HG02938 (cell line): Measurements from ENCODE around the gene CTSV.
A peak's percentile ranks its signal among the peaks of the same experiment; 100 is the strongest.
"Not testable (repeated sequence)": the region's sequence is repeated elsewhere in the genome, so short reads cannot be mapped to it uniquely, and the experiment has no call there.

Experiments
- ATAC-seq: cut with Tn5 transposase; IDR thresholded peaks from one replicate; pipeline ENCODE4 v1.9.1; 2021; ENCODE audit warnings: mild to moderate bottlenecking, moderate library complexity; ENCODE audit not compliant: unreplicated experiment

CTSV gene

DNA sequence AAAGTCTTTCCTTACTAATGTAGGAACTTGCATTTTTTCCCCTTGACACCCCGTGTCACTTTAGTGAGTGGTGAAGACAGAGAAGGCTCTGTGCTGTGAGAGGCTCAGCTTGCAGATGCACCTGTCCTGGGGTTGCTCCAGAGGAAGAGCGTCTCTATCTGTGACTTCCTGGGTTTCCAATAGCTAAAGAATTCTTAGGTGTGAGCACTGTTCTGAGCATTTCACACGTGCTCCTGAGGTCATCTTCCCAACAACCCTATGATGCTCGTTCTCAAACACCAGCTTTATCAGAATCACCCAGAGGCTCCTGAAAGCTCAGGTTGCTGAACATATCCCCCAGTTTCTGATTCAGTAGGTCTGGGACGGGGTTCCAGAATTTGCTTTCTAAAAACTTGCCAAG, 6.4 kb upstream of the CTSV start:
- no peak for ATAC-seq

DNA sequence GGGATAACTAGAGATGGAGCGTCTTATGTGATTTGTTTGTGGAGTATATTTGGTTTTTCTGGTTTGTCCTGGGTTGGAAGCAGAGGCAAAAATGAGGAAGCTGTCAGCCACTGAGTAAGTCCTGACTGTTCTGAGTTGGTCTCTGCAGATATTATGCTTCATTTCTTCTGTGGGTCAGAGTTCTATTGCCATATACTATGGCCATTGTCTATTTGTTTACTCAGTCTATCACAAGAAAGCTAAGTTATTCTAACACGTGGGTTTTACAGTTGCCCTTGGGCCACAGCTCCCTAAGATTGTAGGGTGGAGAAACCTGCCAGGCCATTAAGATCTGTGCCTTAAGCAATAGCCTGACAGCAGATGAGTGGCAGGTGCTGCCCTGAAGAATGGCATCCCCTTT, 3.0 kb upstream of the CTSV start:
- no peak for ATAC-seq

DNA sequence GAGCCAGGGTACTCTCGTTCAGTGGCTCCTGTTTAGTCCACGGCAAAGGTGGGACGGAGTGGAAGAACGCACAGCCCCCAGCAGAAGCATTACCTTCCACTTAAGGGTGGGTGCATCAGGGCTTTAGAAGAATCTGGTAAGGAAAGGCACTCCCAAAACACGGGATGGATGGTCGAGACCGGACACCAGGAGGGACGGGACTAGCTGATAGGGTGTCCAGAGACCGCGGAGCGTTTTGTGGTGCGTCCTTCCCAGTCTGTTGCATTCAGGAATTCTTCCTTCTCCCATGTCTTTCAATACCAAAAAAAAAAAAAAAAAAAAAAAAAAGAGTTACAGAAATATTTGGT, 545 bp upstream of the CTSV start:
- no peak for ATAC-seq

DNA sequence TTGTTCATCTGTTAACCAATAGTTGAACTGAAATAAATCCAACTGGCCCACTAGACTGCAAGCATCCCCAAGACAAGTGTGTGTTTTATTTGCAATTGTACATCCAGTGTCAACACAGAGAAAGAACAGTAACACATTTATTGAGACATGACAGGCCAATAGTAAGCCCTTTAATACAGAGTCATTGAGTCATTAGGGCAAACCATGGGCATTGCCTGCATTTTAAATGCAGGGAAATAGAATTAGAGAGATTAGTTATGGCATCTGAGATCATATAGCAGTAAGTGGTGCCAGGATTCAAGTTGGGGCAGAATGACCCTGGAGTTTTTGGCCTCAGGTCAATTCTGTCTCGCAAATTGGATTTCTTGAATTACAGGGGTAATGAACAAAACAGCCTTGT, 15.4 kb downstream of the CTSV start:
- ATAC-seq = not testable (repeated sequence)

DNA sequence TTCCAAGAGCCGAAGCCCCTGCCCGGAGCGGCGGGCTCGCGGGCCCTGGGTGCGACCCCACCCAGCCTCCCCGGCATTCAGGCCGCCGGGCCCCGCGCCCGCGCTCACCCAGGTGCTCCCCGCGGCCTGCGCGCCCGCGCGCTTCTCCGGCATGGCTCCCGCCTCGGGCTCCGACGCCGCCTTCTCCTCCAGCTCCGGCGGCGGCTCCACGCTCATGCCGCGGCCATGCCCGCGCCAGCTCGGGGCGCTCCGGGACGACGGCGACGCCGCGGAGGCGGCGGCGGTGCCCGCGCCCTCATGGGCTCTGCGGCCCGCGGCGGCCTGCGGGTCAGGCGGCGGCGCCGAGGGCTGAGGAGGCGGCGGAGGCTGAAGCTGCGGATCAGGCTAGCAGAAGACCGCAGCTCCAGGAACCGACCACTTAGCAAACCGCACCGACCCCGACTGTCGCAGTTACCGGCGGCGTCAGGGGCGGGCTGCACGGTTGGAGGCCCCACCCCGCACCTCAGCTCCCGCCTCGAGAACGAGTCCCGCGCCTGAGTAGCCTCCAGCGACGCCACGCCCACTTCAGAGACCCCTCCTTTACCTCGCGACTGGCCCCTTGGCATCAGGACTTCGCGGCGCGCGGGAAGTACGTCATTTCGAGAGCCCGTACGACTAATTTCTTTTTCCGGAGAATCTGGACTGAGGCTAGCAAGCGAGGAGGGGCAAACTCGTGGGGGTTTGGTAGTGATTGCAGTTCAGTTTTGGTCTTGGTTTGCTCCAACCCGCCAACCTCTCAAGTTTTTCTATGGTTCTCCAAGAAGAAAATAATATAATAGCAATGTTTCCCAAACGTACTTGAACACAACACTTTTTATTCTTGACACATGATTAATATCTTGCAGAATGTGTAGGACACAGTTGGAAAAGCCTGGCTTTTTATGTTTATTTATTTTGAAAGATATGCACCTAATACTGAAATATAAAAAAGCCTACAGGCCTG, 25.5 kb downstream of the CTSV start:
- peak; percentile 78 for ATAC-seq

DNA sequence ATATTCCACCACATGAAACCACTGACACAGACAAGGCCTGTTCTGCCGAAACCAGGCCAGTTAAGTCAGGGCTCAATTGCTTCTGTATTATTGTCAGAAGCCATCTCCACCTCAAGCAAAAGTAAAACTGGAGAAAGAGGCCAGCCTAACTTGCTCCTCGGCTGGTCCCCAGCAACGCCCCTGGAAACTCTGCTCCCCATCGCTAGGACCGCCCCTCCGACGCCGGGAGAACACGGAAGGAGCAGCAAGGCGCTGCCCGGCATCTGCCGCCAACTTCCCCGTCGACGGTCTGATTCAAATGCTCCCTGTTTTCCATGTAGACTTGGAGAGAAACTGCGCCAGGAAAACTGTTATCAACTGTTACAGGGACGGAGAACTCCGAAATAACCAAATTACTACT, 26.3 kb downstream of the CTSV start:
- ATAC-seq = peak; percentile 70

DNA sequence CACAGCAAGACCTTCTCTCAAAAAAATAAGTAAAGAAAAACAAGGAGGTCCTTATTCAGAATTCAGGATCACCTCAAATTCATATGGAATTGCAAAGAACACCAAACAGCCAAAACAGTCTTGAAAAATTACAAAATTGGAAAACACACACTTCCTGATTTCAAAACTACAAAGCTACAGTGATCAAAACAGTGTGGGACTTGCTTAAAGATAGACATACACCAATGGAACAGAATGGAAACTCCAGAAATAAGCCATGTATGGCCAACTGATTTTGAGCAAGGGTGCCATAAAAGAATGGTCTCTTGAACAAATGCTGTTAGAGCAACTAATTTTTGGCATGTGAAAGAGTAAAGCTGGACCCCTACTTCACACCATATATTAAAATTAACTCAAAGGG, 36.7 kb downstream of the CTSV start:
- not testable (repeated sequence) for ATAC-seq

DNA sequence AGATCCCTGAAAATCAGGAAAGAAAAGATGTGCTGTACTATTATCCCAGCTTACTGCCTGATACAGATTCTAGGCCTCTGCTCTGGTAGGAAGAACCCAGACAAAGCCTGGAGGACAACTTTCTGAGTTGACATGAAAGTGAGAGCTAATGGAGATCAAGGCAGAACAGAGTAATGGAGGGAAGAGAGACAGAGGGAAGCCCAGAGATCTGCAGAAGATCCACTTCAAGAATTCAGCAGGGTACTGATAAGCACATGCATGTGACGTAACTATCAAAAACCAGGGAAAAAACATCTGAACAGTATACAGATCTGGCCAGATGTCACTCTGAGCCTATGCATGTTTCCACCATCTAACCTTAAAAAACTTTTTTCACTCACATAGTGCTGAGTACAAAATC, 37.6 kb downstream of the CTSV start:
- not testable (repeated sequence) for ATAC-seq

DNA sequence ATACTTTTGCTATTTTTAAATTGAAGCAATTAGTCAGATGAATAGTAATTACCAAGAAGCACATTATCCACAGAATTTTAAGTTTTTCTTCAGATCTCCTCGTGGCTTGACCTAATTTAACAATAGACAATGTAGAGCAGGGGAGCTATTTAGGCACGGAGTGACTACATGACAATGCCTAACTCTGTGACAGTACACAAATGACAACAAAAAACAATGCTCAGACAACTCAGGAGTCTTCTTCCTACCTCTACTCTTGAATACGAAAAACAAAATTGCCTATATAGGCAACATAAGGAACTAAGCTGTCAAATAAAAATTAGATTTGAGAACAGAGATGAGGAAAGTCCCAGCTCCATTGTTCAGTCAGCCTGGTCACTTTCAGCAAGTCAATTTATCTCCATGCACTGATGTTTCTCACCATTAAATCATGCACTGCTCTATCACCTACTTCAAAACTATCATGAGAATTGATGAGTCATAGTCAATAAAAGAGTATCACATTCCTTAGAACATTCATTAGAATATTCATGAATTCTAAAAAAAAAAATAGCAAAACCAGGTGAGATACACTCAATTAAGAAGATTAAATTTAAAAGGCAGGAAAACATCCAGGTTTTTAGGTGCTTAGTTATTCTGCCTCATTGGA, 38.7 kb downstream of the CTSV start:
- not testable (repeated sequence) for ATAC-seq

DNA sequence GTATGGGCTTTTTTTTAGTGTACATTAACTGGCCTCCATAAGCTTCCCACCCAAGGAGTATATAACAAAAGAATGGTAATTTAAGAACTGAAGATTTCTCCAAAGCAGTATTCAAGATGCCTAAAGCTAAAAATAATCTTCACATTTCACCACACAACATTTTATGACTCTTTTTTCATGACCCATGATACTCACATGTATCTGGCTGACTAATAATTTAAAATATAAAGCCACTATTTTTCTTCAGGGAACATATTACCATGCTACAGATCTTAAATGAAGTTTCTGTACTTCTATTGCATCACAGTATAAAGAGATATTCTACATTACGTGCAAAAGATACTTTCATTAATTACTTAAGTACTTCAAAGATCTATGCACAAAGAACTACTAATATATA, 39.2 kb downstream of the CTSV start:
- not testable (repeated sequence) for ATAC-seq

DNA sequence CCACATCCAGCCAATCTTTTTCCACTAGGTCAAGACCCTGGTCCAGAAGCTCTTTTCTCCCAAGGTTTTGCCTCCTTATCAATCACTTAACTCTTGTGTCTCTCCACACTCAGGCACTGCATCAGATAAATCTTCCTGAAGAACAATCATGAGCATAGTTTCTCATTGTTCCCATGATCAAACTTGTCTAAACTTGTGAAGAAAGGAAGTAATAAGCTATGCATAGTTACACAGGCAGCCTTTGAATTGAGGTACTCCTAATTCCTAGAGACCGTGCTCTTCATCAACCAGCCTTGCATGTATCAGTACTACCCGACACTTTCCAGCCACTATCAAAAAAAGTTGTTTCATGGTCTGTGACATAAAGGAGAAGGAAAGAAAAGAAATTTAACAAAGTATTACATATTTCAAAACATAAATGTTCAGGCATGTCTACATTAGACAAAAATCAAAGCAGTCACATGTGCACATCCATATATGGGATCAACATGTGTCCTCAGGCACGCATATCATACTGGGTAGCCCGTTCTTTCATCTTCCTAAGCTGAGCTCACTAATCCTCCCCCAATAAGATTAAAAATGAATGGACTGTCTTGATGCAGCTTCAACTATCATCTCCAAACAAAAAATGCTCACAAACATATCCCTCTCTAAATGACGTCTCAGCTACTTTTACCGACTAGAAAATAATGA, 41.8 kb downstream of the CTSV start:
- ATAC-seq = not testable (repeated sequence)

DNA sequence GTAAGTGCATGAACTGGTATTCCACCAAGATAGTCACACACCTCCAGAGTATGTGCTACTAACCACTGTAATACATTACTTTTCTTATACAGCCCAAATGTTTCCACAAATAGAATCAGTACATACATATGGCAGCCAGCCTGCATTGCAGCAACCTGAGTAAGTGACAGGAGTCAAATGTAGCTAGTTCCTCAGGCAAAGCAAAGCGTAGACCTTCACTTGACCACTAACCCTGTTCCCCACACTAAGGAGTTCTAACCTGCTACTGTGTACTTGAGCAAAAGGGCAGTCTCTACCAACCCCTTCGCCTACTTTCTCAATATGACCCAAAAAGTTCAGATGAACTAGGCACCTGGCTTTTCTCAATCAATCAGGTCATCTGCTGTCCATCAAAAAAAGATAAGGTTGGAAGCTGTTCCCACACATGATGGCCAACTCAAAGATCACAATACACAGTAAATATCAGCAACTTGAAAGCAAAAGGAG, 44.4 kb downstream of the CTSV start:
- ATAC-seq = not testable (repeated sequence)

DNA sequence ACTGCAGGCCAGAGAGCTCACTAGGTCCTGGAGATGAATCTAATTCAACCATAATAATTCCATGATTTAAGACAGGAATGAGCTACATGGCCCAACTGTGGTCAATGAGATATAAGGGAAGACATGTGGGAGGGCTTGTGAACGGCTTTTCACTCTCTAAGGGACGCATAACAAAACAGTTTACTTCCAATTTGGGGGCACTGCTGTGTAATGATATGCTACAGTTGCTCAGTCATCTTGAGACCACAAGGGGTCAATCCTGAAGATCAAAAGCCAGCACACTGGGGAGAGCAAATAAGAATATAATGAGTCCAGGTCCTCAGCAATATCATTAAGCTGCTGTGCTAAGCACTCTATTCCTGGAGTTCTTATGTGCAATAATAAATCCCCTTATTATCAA, 46.6 kb downstream of the CTSV start:
- ATAC-seq = not testable (repeated sequence)

DNA sequence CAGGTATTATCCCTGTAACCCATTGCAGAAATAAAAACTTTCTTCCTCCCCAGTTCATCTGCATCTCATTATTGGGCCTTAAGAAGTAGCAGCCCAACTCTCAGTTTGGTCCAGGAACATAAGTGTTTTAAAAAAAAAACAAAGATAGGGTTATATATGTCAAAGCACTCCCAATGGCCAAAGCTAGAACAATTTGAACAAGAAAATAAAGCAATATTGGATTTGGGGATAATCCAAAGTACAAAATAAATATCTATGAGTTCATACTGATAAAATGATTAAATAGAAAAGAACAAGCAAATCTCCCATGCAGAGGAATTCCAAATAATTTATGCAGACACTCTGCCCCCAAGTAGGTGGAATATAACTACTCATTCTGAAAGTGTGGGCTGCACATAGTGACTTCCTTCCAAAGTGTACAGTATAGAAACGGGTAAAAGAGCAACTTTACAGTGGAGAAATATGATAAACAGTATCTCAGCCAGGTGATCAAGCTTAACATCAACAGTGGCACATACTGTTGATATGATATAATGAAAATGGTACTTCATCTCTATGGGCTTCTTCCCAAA, 49.1 kb downstream of the CTSV start:
- ATAC-seq = not testable (repeated sequence)

DNA sequence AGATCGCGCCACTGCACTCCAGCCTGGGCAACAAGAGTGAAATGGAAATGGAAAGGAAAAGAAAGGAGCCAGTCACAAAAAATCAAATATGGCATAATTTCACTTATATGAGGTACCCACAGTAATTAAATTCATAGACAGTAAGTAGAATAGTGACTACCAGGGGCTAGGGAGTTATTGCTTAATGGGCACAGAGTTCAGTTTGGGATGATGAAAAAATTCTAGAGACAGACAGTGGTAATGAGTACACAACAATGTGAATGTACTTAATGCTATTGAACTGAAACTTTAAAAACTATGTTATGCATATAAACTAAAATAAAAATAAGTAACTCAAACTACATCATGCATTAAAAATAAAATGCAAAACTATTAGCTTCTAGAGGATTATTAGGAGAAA, 54.1 kb downstream of the CTSV start:
- not testable (repeated sequence) for ATAC-seq

DNA sequence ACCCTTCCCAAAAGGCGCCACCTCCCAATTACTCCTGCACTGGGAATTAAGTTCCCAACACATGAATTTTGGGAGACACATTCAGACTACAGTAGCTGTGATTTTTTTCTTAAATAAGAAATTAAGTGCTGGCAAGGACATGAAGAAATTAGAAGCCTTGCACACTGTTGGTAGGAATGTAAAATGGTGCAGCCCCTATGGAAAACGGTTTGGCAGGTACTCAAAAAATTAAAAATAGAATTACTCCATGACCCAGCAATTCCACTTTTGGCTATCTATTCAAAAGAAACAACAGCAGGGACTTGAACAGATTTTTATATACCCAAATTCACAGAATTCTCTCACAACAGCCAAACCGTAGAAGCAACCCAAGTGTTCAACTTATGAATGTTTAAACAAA, 54.8 kb downstream of the CTSV start:
- not testable (repeated sequence) for ATAC-seq

DNA sequence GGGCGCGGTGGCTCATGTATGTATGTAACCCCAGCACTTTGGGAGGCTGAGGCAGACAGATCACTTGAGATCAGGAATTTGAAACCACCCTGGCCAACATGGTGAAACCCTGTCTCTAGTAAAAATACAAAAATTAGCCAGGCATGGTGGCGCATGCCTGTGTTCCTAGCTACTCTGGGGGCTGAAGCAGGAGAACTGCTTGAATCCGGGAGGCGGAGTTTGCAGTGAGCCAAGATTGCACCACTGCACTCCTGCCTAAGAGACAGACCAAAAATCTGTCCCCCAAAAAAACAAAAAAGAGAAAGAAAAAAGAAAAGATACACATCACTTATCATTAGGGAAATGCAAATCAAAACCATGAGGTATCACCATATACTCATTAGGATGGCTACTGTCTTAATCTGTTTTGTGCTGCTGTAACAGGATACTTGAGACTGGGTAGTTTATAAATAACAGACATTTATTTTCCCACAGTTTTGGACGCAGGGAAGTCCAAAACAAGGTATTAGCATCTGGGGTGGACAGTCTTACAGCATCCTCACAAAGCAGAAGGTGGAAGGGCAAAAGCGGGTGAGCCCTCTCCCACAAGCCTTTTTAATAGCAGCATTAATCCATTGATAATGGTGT, 55.3 kb downstream of the CTSV start:
- not testable (repeated sequence) for ATAC-seq
